Hypothalamus (tissue), 51 donors: ENCODE data around the gene FOXL2NB.
"Not testable (repeated sequence)": the region's sequence is repeated elsewhere in the genome, so short reads cannot be mapped to it uniquely, and the experiment has no call there.

ENCODE experiments used
- DNase-seq, 51 donors: peaks; one replicate each; lab custom pipeline; 2025; lab: John Stamatoyannopoulos, UW

Gene FOXL2NB

DNA sequence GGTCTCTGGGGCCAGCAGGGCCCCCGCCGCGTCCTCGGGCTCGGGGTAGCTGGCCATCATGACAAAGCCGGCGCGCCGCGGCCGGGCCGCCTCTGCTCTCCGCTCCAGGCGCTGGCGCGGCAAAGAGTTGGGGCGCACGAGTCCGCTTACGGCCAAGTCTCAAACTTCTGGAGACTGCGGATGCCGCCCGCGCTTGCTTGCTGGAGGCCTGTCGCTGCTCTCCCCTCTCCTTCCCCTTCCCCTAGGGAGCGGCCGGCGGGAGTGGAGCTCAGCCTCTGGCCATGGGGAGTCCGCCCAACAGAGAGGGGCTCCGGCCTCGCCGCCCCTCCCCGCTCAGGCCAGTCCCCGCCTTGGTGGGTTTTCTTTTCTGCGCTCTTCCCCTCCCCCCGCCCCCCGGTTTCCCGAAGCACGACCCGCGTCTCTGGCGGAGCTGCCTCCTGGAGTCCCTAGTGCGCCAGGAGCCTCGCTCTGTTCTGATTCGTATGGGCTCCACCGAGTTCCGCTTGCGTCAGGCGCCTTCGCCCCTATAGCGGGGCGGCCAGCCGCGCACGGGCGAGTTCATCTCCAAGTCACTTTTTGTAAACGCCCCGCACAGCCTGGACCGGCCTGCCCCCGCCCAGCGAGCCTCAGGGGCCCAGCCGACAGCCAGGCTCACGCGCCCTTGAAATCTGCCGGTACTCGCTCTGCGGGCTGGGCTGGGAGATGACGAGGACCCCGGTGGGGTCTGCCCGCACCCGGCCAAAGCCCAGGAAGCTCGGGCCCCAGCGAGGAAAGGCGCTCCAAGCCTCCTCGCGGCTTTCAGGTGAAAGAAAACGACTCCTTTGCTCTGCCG, at the start of gene FOXL2NB, which contains the start of gene FOXL2:
Gene FOXL2NB, plus strand, starts transcription at position 555 of the 832 bp plus-strand sequence. Its CDS starts 148 bp downstream, at position 703.
Gene FOXL2, minus strand, starts transcription at position 475 of the 832 bp plus-strand sequence. Its CDS starts 415 bp downstream, at position 60.
- DNase-seq: no peak

DNA sequence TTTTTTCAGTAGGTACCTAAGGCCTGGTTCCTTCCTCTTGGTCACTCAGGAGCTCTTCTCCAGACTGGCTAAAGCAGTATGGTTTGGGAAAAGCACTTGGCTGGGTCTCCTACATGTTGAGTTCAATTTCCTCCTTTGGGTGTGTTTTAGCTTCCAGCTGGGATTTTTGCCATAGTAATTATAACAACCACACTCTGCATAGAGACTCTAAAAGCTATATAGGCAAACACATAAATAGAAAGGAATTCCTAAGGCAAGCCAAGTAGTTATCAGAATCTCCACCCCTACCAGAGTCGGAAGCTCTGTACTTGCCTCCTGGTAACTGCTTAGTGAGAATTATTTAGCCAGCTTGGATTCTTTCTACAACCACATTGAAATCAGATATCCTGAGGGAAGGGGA, 48.7 kb upstream of the FOXL2NB start:
- DNase-seq: no peak

DNA sequence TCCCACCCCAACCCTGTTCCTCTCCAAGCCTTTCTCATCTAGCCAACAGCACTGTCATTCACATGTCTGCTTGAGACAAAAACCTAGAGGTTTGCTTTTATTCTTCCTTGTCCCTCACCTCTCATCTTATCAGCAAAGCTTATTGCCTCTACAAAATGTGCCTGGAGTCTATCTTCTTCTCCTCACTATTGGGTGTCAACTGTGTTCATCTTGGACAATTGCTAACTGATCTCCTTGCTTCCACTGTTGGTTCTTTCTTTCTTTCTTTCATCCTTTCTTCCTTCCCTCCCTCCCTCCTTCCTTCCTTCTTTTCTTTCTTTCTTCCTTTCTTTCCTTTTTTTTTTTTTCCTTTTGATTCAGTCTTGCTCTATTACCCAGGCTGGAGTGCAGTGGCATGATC, 48.3 kb upstream of the FOXL2NB start:
- no peak for DNase-seq

DNA sequence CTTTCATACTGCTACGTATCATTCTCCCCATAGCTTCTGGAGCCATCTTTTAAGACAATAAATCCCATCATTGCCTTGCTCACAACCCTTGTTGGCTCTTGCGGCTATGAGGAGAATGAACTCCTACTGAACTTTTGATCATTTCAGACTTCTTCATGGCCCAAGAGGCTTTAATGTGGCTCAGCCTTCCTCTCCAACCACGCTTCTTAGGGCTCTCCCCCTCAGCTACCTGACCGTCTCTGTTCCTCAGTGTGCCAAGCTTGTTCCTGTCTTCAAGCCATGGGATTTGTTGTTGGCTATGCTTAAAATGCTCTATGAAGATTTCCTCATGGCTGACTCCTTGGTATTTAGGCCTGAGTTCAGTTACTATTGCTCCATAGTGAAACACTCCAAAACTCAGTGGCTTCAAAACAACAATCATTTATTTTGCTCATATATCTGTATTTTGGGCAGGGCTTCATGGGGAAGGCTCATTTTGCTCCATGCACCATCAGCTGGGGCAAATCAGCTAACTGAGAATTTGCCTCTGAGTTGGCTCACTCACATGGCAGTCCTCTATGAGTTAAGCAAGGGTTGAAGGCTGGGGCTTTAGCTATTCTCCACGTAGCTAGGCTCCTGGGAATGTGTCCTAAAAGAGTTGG, 47.5 kb upstream of the FOXL2NB start:
- DNase-seq: no peak

DNA sequence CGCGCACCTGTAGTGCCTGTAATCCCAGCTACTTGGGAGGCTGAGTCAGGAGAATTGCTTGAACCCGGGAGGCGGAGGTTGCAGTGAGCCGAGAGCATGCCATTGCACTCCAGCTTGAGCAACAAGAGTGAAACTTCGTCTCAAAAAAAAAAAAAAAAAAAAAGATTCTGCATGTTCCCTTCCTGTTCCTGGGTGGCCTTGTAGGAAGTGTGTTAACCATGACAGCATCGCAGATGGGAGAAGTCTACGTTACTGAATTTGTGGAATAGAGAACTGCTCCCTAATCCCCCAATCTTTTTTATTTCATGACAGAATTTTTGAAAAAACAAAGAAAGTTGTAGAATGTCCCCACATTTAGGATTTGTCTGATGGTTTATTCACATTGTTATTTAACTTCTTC, 45.5 kb upstream of the FOXL2NB start:
- no peak for DNase-seq

DNA sequence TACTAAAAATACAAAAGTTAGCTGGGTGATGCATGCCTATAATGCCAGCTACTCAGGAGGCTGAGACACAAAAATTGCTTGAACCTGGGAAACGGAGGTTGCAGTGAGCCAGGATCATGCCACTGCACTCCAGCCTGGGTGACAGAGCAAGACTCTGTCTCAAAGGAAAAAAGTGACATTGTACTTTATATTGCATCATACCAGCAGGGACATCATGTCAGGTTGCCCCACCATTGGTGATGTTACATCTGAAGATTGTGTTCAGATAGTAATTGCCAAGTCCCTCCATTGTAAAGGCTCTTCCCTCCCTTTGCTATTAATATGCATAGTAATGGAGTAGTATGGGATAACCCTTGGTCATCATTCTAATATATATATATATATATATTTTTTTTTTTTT, 44.8 kb upstream of the FOXL2NB start:
- DNase-seq: no peak

DNA sequence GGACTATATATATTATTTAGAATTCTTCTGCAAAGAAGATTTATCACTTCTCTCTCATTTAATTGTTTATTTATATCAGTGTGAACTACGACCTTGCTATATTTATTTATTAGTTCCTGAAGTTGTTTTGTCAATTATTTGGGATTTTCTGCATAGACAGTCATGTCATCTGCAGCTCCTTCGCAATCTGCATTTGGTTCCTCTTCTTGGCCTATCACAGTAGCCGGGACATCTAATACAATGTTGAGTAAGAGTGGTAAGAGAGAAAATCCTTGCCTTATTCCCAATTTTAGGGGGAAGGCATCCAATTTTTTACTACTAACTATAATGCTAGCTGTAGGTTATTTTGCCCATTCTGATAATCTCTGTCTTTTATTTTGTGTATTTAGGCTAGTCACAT, 39.5 kb upstream of the FOXL2NB start:
- DNase-seq: no peak

DNA sequence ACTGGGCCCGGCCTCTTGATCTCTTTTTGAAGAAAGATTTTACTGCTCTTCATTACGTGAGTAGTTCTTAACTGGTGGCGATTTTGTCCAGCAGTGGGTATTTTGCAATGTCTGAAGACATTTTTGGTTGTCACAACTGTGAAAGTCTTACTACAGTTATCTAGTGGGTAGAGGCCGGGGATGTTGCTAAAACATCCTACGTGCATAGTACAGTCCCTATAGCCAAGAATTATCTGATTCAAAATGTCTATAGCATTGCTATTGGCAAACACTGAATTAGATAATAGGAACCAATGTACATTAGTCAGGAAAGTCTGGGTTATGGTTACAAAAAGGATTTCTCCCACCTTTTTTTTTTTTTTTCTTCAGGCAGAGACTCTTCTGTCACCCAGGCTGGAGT, 38.2 kb upstream of the FOXL2NB start:
- DNase-seq: no peak

DNA sequence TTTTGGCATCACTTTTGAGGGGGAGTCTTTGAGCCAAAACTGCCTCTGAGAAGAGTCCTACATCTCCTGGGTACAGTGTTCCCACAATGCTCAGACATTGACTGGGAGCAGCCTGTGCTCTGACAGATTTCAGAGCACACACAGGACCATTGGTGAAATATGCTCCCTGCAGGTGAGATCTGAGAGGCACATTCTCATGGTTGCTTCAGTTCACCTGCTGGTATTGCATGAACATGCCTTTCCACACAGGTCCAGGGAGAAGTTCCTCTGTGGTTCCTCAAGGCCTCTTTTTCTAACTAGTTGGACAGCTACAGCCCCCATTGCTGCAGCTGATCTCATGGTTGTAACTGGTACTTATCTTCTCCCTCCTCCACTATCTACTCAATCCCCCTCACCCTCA, 37.1 kb upstream of the FOXL2NB start:
- DNase-seq: no peak

DNA sequence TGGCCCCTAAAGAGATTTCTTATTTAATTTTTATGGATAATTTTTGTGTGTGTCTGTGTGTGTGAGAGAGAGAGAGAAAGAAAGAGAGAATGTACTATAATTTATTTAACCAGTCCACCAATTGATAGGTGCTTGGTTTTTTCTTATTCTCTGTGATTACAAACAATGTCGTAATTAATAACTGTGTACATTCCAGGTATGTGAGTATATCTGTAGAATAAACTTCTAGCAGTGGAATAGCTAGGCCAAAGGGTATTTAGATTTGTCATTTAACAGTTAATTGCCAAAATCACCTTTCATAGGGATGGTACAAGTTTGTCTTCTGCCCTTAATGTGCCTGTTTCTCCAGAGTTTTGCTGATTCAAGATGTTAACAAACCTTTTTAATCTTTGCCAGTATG, 35.4 kb upstream of the FOXL2NB start:
- no peak for DNase-seq

DNA sequence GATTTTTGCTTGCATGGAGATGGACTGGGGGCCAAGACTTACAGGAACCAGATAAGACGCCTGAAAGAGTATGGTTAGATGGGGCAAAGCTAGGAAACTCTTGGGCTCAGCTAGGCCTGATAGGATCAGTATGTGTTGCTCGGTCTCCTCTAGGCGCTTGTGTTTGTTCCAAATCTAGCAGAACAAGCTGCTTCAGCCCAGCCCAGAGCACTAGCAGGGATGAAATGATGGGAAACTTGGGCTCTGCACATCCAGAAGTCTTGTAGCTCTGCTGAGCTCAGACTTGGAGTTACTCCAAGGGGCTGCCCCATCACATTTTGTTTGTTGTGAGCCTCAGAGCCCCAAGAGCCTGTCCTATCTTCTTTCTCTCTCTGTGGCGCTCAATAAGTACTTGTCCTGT, 34.8 kb upstream of the FOXL2NB start:
- DNase-seq: no peak

DNA sequence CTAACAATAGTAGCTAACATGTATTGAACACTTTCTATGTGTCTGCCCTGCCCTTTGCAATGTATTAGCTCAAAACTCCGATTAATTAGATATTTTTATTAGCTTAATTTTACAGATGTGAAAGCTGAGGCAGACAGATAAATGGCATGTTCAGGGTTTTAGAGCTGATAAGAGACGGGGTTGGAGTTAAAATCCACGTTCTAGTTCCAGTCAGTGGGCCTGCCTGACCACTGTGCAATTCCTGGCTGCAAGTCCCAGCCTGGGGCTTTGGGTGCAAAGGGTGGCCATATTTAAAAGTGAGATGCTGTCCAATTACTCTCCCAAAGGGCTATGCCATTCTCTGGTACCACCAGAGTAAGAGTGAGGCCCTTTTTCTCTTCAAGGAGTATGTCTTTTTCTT, 33.3 kb upstream of the FOXL2NB start:
- DNase-seq: no peak

DNA sequence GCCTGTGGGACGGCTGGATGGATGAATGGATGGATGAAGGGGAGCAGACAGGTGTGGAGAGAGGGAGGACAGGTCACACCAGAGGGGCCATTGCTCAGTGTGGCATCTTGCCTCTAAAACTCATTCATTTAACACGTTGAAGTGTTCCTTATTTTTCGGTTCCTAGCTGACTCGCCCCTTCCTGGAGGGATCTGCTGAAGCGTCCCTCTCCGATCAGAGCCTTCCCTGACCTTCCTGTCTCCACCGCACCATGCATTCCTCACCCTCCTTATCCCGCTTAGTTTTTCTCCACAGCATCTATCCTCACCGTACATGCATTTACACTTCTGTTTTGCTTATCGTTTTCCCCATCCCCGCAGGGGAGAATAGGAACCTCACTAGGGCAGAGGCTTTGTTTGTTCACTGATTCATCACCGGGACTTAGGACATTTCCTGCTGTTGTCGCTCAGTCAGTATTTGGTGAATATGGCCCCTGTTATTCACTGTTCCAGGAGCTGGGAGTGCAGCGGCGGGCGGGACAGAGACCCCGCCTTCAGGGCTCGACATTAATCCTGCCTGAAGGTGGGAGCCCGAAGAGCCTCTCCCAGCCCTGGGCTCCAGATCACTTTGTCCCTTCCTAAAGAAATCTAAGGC, 32.0 kb upstream of the FOXL2NB start:
- no peak for DNase-seq

DNA sequence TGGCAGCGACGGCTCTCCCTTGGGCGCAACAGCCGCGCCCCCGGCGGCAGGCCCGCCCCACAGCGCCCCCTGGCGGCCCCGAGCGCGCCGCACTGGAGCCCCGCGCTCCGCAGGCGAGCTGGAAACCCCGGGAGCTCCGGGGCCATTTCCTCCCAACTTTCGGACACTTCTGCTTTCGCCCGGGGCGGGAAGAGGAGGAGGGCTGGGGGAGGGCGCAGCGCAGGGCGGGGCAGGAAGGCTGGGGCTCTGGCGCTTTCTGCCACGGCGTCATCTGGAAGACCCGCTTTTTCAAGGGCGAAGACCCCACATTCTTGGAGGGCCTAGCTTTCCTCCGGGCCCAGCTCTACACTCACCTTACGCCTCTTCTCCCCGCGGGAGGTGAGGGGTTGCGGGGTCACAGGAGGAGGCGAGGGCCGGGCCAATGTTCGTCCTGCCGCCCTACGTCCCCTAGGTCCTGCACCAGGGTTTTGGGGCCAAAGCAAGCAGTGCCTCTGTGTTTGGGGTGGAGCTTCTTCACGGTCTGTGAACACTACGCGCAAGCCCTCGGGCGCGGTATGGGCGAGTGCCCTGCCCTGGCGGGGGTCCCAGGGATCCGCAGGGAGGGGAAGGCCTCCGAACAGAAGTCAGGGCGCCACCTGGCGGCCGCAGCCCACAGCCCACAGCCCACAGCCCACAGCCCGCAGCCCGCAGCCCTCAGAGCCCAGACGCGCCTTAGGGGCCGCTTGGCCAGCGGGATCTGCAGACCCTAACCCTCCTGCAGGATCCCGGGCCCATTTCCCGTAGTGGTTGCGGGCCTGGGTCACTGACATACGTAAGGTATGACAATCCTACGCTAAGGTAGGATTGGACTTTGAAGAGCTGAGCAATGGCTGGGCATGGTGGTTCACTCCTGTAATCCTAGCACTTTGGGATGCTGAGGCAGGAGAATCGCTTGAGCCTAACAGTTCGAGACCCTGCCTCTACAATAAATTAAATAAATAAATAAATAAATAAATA, 31.2 kb upstream of the FOXL2NB start:
- DNase-seq: peak; percentile 33 to 93 (median 78)

DNA sequence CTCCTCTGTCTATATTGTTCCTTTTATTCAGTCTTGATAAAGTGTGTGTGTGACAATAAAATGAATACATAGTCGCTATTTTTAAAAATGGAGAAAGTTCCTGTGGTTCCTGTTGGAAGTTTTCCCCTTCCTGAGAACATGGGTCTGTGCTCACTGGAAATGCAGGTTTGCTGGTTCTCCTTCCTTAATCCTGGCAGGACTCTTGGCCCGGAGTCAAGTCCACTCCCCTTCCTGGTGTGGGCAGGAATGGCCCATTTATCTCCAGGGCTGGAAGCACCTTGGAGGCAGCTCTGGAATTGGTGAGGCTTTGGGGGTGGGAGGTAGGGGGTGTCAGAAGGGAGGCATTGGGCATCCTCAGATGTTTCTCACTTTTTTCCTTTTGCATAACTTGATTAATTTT, 30.2 kb upstream of the FOXL2NB start:
- no peak for DNase-seq

DNA sequence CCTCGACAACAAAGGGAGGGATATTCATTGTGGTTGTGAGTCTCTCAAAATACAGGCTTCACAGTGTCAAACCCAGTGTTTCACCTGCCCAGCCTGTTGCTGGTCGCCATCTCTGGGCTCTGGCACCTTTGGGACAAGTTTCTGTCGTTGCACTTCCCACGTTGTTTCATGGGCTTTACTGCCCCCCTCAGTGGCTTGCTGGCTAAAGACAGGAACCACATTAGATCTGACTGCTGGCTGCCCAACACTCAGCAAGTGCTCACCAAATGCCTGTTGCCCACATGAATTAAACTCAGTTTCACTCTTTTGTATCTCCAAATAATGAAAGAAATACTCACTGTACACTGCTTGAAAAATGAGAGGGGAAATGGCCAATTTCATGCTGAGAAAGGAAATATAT, 27.7 kb upstream of the FOXL2NB start:
- DNase-seq: no peak

DNA sequence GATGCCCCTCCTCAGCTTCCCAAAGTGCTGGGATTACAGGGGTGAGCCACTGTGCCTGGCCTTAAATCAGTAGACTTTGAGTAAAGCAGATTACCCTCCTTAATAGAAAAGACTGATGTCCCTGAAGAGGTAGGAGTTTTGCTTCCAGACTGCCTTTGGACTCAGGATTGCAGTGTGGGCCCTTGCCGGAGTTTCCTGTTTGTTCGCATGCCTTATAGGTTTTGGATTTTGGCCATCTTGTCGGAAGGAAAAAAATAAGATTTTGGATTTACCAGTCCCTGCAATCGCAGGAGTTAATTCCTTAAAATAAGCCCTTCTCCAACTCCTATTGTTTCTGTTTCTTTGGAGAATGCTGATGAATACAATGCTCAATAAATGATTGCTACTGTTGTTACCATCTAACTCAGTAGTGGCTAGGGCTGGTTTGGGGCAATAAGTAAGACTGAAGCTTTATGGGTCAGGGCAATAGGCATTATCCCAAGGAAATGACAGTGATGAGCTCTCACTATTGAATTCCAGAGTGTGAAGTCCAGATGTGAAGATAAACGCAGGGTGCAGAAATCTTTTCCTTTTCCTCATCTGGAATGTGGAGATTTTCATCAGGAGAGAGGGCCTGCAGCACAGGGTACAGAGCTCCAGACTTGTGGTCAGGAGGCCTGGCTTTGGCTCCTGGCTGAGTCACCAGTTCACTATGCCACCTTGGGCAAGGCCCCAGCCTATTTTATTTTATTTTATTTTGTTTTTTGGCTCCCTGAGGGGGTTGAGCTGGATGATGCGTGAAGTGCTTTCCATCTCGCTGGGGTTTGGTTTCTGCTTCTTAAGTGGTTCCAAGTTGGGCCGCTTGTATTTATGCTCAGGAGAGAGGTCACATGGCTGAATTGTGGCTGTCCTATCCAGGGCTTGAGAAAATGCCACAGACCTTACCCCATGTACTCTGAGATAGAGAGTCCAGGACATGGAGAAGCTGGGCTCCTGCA, 25.4 kb upstream of the FOXL2NB start:
- no peak for DNase-seq

DNA sequence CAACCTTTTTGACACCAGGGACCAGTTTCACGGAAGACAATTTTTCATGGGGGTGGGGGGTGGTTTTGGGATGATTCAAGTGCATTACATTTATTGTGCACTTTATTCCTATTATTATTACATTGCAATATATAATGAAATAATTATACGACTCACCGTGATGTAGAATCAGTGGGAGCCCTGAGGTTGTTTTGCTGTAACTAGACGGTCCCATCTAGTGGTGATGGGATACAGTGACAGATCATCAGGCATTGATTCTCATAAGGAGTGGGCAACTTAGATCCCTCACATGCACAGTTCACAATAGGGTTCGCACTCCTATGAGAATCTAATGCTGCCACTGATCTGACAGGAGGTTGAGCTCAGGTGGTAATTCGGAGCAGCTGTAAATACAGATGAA, 24.6 kb upstream of the FOXL2NB start:
- DNase-seq: not testable (repeated sequence)

DNA sequence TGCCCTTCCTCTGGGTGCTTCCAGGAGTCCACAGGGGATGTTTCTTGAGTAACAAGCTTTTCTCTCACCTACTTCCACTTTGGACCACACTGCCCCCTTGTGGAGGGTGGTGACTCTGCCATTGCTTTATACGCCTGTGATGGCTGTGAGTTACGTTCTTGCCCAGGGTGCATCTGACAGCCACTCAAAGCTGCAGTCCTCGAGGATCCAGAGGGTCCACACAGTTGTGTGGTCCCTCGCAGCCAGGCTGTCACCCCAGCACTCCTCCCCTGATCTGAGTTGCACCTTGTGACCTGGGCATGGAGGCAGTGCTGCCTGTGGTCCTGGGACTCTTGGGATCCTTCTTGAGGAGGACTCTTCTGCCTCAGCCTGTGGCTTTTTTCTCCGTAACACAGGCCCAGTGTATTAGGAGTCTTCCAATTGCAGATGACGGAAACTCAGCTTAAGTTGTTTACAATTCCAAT, 23.5 kb upstream of the FOXL2NB start:
- peak in 47 of 51 donors; percentile 3 to 81 (median 37) for DNase-seq
